Stimulated activated CD4-positive, alpha-beta T cell treated with anti-CD3 and anti-CD28 coated beads, Interleukin-2, amount 100 ng/mL, for 48 hours (primary cell): Measurements from ENCODE around the gene CYP27A1.

ENCODE experiments used
- DNase-seq, 2 donors: peaks; one replicate each; pipeline ENCODE4 v3.0.0-alpha.2; 2020

CYP27A1 gene

GRCh38 chr2:218812096-218812815 lies 30.3 kb downstream of the CYP27A1 start:
- no peak for DNase-seq

GRCh38 chr2:218812861-218813260 lies 30.9 kb downstream of the CYP27A1 start:
- no peak for DNase-seq

- DNase-seq, result no peak
These were observed 32.0 kb downstream of the CYP27A1 start for GRCh38 chr2:218813771-218814460.

- no peak for DNase-seq
These were observed 32.7 kb downstream of the CYP27A1 start for GRCh38 chr2:218814540-218815243.

- no peak for DNase-seq
These were observed 33.3 kb downstream of the CYP27A1 start for GRCh38 chr2:218815244-218815637.

GRCh38 chr2:218815649-218816048 lies 33.7 kb downstream of the CYP27A1 start:
- no peak for DNase-seq

- no peak for DNase-seq
These were observed 34.6 kb downstream of the CYP27A1 start for GRCh38 chr2:218816561-218817011.

GRCh38 chr2:218819093-218819492 lies 37.1 kb downstream of the CYP27A1 start:
- no peak for DNase-seq

- no peak for DNase-seq
These were observed 38.9 kb downstream of the CYP27A1 start for GRCh38 chr2:218820746-218821369.

GRCh38 chr2:218821605-218822211 lies 39.8 kb downstream of the CYP27A1 start:
- DNase-seq, result no peak

GRCh38 chr2:218822622-218823021 lies 40.7 kb downstream of the CYP27A1 start:
- DNase-seq, result no peak

- DNase-seq, result no peak
These were observed 41.4 kb downstream of the CYP27A1 start for GRCh38 chr2:218823196-218823855.

- DNase-seq, result no peak
These were observed 42.1 kb downstream of the CYP27A1 start for GRCh38 chr2:218824004-218824403.

- DNase-seq, result no peak
These were observed 44.8 kb downstream of the CYP27A1 start for GRCh38 chr2:218826791-218827190.

GRCh38 chr2:218827701-218828476 lies 45.9 kb downstream of the CYP27A1 start:
- DNase-seq, result no peak

- DNase-seq, result no peak
These were observed 46.5 kb downstream of the CYP27A1 start for GRCh38 chr2:218828477-218828778.

- DNase-seq, result no peak
These were observed 48.0 kb downstream of the CYP27A1 start for GRCh38 chr2:218829868-218830451.

- DNase-seq, result no peak
These were observed 48.8 kb downstream of the CYP27A1 start for GRCh38 chr2:218830526-218831306.

- no peak for DNase-seq
These were observed 49.5 kb downstream of the CYP27A1 start, which contains the start of gene PRKAG3 for GRCh38 chr2:218831378-218831990. PRKAG3 (minus strand) TSS chr2:218831803.

- DNase-seq, result no peak
These were observed 50.1 kb downstream of the CYP27A1 start for GRCh38 chr2:218832081-218832480.
